GM19467 (cell line): Measurements from ENCODE around the gene HAND2.

ENCODE experiments used
- ATAC-seq: cut with Tn5 transposase; IDR thresholded peaks from one replicate; pipeline ENCODE4 v1.9.1; 2021; ENCODE audit warnings: mild to moderate bottlenecking, moderate library complexity; ENCODE audit not compliant: unreplicated experiment

Gene HAND2

DNA sequence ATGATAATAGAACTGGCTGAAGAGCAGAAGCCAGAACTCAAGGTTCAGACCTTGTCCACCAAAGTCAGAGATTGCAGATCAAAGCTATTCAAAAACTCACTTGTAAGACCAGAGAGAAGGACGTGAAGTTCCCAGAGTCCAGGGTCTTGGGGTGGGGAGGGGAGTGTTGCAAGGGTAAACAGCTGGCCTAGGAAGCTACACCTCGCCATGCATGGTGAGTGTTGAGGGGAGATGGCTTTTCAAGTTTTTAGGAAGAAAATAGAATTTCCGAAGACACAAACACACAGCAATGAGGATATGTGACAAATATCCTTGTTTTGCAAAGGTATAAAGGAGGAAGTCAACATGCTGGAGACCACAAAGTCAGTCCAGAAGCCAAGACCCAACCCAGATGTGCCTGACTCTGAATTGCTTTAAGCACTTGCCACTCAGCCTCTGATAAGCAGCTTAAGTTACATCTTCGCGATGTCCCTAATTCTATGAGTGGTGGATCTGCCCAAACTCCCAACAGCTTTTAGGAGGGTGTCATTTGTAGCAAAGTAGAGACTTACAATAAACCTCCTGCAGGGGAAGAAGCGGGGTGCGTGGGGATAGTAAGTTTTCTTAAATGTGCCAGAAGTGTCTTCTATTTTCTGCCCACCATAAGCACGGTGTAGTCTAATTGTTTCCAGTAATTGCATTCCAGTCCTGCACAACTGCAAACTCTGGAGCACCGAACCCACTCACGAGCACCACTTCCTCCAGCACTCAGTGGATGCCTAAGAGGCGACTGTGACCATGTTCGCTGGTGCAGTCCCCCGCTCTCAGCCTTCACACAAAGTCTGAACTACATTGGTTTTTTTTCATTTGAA, 26.5 kb downstream of the HAND2 start:
- ATAC-seq = no peak

GRCh38 chr4:173502282-173502681, 27.7 kb downstream of the HAND2 start:
- no peak for ATAC-seq

DNA sequence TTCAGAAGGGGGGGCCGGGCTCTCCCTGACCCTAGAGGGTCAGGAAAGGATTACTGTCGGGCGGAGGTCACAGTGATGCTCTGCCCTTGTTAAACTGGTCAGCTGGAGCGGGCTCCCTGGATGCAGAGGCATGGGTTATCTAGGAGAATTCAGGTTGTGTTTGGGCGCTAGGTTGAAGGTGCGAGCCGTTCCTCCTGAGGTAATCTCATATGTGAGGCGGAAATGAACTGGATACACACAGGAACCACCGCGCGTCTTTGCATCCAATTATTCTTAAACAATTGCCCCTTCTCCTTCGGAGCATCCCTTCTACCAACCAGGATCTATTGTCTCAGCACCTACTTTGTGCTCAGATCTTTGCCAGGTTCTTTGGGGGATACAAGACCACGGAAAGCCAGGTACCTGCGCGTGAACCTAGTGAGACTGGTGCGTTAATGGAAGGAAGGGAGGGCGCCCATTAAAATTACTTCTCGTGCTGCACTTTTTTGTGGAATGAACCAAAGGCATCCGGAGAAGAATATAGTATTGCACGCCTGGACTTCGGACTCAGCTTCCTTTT, 28.4 kb downstream of the HAND2 start:
- ATAC-seq = no peak

GRCh38 chr4:173500841-173501591, 29.0 kb downstream of the HAND2 start:
- no peak for ATAC-seq

- no peak for ATAC-seq
Observed at GRCh38 chr4:173499658-173500535, 30.1 kb downstream of the HAND2 start.

GRCh38 chr4:173498771-173499170, 31.3 kb downstream of the HAND2 start:
- no peak for ATAC-seq

DNA sequence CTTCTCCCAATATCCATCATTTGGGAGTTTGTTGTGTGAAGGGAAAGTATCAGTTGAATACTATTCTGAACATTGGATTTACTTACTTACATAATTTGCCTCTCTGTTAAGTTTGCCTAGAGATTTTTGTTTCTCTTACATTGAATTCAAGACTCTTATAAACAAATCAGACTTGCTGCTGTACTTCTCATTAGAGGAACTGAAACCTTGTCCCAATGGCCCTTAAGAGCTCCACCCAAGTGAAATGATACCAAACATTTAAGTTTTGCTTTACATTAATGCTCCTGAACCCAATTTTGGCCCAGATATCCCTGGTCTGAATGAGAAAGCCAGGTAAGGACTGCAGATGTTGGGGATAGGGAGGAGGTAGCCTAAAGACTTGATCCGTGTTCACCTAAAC, 32.0 kb downstream of the HAND2 start:
- peak; percentile 40 for ATAC-seq

DNA sequence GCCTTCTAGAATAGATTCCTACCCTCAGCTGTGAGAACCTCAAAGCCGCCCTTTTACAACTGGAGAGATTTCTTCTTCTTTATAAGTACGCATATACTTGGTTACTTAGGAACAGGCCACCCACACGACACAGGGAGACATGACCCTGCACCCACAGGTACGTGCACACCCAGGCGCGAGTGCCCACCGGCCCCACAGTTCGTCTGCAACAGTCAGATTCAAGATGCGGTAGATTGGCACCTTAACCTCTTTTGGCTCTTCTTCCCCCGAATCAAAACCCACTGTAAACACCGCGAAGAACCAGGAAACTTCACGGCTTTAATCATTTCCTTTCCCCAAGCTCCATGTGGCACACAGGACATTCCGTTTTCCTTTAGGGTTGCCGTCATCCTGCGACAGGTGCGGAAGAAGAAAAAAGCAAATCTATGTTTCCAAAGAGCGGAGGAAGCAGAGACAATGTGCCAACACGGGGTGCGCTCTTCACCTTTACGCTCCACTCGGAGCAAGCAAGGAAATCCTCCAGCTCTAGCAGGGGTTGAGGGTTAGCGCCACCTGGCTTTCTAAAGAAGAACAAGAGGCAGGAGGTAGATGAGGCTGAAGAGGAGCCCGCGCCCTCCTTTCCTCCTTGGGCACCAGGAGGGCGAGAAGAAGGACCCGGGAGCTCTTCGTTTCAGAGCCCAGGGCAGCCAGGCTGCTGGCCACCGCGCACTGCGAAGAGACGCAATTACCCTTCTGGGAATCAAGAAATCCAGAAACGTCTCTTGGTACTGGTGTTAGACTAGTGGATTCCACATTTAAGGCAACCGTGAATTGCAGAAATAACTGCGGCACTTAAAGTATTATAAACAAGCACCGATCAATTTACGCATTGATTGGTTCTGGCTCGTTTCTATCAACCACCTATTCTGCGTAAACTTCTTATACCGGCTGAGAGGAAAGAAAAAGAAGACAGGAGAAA, 35.7 kb downstream of the HAND2 start:
- ATAC-seq = peak; percentile 98

DNA sequence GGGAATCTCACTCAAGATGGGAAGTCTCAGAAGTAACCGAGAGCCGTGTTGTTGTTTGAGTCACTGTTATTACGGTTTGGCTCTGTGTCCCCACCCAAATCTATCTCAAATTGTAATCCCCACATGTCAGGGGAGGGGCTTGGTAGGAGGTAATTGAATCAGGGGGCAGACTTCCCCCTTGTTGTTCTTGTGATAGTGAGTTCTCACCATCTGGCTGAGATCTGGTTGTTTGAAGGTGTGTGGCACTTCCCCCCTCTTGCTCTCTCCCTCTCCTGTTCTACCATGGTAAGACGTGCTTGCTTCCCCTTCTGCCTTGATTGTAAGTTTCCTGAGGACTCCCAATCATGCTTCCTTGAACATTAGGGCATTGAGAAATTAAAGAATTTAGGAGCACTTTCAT, 37.0 kb downstream of the HAND2 start:
- ATAC-seq = no peak

DNA sequence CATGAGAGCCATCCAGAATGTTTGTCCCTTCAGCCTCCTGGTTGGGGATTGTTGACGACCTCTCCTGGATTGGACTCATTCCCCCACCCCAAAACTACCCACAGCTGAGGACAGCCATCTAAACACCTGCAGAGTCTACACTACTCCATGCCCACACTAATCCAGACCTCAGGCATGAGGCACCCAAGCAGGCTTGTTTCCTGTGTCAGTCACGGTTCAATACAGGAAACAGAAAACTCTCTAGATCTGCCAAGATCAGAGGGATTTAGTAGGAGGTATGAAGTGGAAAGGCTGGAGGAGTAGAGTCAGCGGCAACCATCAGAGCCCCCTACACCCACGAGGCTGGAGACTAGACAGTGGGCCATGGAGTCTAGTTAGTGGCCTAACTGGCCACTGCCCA, 37.7 kb downstream of the HAND2 start:
- no peak for ATAC-seq

GRCh38 chr4:173490817-173491528, 39.1 kb downstream of the HAND2 start:
- no peak for ATAC-seq

- ATAC-seq = no peak
Observed at GRCh38 chr4:173490256-173490655, 39.8 kb downstream of the HAND2 start.

GRCh38 chr4:173489514-173489913, 40.5 kb downstream of the HAND2 start:
- ATAC-seq = no peak

DNA sequence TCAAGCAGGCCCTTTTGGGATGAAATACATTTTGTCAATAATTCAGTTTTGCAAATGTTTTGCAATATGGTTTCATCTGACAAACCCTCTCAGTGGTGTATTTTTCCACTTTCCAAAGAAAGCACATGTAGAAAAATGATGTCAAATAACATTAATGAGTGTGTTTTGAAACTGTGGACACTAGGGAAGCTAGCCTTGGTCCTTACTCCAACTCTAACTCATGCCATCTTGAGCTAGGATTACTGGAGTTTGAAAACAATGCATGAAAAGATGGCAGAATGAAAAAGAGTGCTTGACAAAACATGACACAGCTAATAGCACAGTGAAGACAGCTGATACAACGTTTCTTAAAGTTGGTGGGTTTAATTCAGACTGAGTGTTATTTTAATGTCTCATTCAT, 41.4 kb downstream of the HAND2 start:
- ATAC-seq = no peak

- ATAC-seq = no peak
Observed at GRCh38 chr4:173488074-173488473, 42.0 kb downstream of the HAND2 start.

GRCh38 chr4:173486714-173487392, 43.2 kb downstream of the HAND2 start:
- ATAC-seq = no peak

- no peak for ATAC-seq
Observed at GRCh38 chr4:173485164-173485563, 44.9 kb downstream of the HAND2 start.

- no peak for ATAC-seq
Observed at GRCh38 chr4:173482330-173482931, 47.6 kb downstream of the HAND2 start.
